HepG2 (cell line): ENCODE data around the gene ZBTB45. TPM values are rescaled to one million over a fixed set of nuclear protein-coding genes. Genes with fewer than 3 reads are reported as not detected.

Source experiments
- ATAD3A ChIP-seq: sonication (generic); formaldehyde crosslinking; IDR thresholded peaks from 2 replicates; pipeline ENCODE4 v1.4.0; 2020; ENCODE audit warnings: missing genetic modification reagents
- EZH2 ChIP-seq: conservative IDR thresholded peaks from 2 replicates; pipeline ENCODE4 v1.6.1; 2012; ENCODE audit warnings: mild to moderate bottlenecking, low read depth, low read length, moderate library complexity
- FOSL1 ChIP-seq: sonication (generic); formaldehyde crosslinking; IDR thresholded peaks from 2 replicates; pipeline ENCODE4 v1.9.0; 2021; ENCODE audit warnings: missing genetic modification reagents, borderline replicate concordance
- FOXC1 ChIP-seq: sonication (generic); formaldehyde crosslinking; IDR thresholded peaks from 2 replicates; pipeline ENCODE4 v1.8.0; 2022; ENCODE audit warnings: mild to moderate bottlenecking, missing genetic modification reagents, borderline replicate concordance
- KDM1A ChIP-seq: IDR thresholded peaks from 2 replicates; pipeline ENCODE4 v1.6.1; 2016; ENCODE audit warnings: missing compliant biosample characterization
- KDM3A ChIP-seq: IDR thresholded peaks from 2 replicates; pipeline ENCODE4 v1.6.1; 2018; ENCODE audit warnings: low read depth, missing compliant biosample characterization
- KDM5A ChIP-seq: fragments of 200-600 bp; sonication (generic); IDR thresholded peaks from 2 replicates; pipeline ENCODE4 v1.7.0; 2018; ENCODE audit warnings: antibody characterized with exemption, mild to moderate bottlenecking, low read length, borderline replicate concordance
- KLF13 ChIP-seq: sonication (generic); formaldehyde crosslinking; IDR thresholded peaks from 2 replicates; pipeline ENCODE4 v1.4.0; 2020; ENCODE audit warnings: mild to moderate bottlenecking, missing genetic modification reagents
- KLF16 ChIP-seq, 2 experiments: sonication (generic) in 1 of 2; formaldehyde crosslinking in 1 of 2; IDR thresholded peaks; 2 replicates each; pipeline versions ENCODE4 v1.6.1 to v1.8.0; 2016 to 2023; ENCODE audit warnings: missing genetic modification reagents in 2 of 2, missing compliant biosample characterization in 1 of 2
- MEIS2 ChIP-seq: sonication (generic); formaldehyde crosslinking; IDR thresholded peaks from 2 replicates; pipeline ENCODE4 v1.9.0; 2021; ENCODE audit warnings: mild to moderate bottlenecking, missing genetic modification reagents
- MXD4 ChIP-seq: IDR thresholded peaks from 2 replicates; pipeline ENCODE4 v1.6.1; 2016; ENCODE audit warnings: mild to moderate bottlenecking, missing biosample characterization, missing genetic modification reagents
- MYC ChIP-seq: sonication (generic); formaldehyde crosslinking; IDR thresholded peaks from 2 replicates; pipeline ENCODE4 v1.9.0; 2021; ENCODE audit warnings: missing genetic modification reagents, borderline replicate concordance
- NFE2L1 ChIP-seq: sonication (generic); formaldehyde crosslinking; IDR thresholded peaks from 2 replicates; pipeline ENCODE4 v1.4.0; 2020; ENCODE audit warnings: missing genetic modification reagents, mild to moderate bottlenecking, borderline replicate concordance
- NR2C2 ChIP-seq: sonication (generic); formaldehyde crosslinking; IDR thresholded peaks from 2 replicates; pipeline ENCODE4 v1.4.0; 2020; ENCODE audit warnings: missing genetic modification reagents, mild to moderate bottlenecking, moderate library complexity, borderline replicate concordance
- RERE ChIP-seq: IDR thresholded peaks from 2 replicates; pipeline ENCODE4 v1.6.1; 2016; ENCODE audit warnings: low read depth, missing genetic modification reagents, missing compliant biosample characterization
- RFX3 ChIP-seq: IDR thresholded peaks from 2 replicates; pipeline ENCODE4 v1.6.1; 2016; ENCODE audit warnings: missing biosample characterization, missing genetic modification reagents
- TAF15 ChIP-seq: fragments of 200-400 bp; formaldehyde crosslinking; IDR thresholded peaks from one replicate; pipeline ENCODE4 v1.6.1; 2018; ENCODE audit warnings: mild to moderate bottlenecking, low read depth, low read length; ENCODE audit not compliant: poor library complexity, severe bottlenecking
- TFDP2 ChIP-seq: sonication (generic); formaldehyde crosslinking; IDR thresholded peaks from 2 replicates; pipeline ENCODE4 v1.4.0; 2020; ENCODE audit warnings: missing genetic modification reagents
- XRCC5 ChIP-seq: fragments of 200-400 bp; formaldehyde crosslinking; optimal IDR thresholded peaks from 2 replicates; pipeline ENCODE3; 2017; ENCODE audit warnings: mild to moderate bottlenecking, low read length
- ZFP37 ChIP-seq: sonication (generic); formaldehyde crosslinking; IDR thresholded peaks from 2 replicates; pipeline ENCODE4 v1.4.0; 2020; ENCODE audit warnings: missing genetic modification reagents, borderline replicate concordance
- ZMYM3 ChIP-seq: sonication (generic); formaldehyde crosslinking; IDR thresholded peaks from 2 replicates; pipeline ENCODE4 v1.5.1; 2020; ENCODE audit warnings: mild to moderate bottlenecking, missing genetic modification reagents
- ZNF644 ChIP-seq: IDR thresholded peaks from 2 replicates; pipeline ENCODE4 v1.6.1; 2016; ENCODE audit warnings: low read depth
- ZNF672 ChIP-seq: sonication (generic); formaldehyde crosslinking; IDR thresholded peaks from 2 replicates; pipeline ENCODE4 v1.8.1; 2022; ENCODE audit warnings: missing genetic modification reagents
- ZNF772 ChIP-seq: sonication (generic); formaldehyde crosslinking; IDR thresholded peaks from 2 replicates; pipeline ENCODE4 v1.5.0; 2020; ENCODE audit warnings: mild to moderate bottlenecking, missing genetic modification reagents
- ZNF781 ChIP-seq: sonication (generic); formaldehyde crosslinking; IDR thresholded peaks from 2 replicates; pipeline ENCODE4 v1.5.1; 2020; ENCODE audit warnings: borderline replicate concordance, mild to moderate bottlenecking, missing genetic modification reagents; ENCODE audit errors: not compliant biosample characterization
- polyA plus RNA-seq, 8 experiments: library from polyadenylated mRNA; depleted of rRNA in 3 of 8; stranded (reverse) in 7 of 8; unstranded in 1 of 8; fragments of >200 nt; fragmentation: Illumina TruSeq in 4 of 8; extraction: Trizol in 4 of 8; gene quantifications; 2 replicates each; pipeline versions ENCODE4 v1.2.1 to v1.2.3, GENCODE V29; 2011 to 2016; ENCODE audit warnings: low read depth in 4 of 8, missing spikeins in 1 of 8, mixed read lengths in 1 of 8; ENCODE audit not compliant: insufficient read depth in 1 of 8
- total RNA-seq, 5 experiments: library from RNA; depleted of rRNA; stranded (reverse); fragments of >200 nt; fragmentation: Illumina TruSeq; extraction: Trizol; gene quantifications; 2 replicates each; pipeline ENCODE4 v1.2.3, GENCODE V29; 2016; ENCODE audit warnings: low read depth in 1 of 5

The ZBTB45 gene
- total and polyA plus RNA-seq, 2 of the 13 experiments (the other 11 are each of a cell fraction or from before 2014, with no cell fraction given) = 3.0 to 3.7 TPM

GRCh38 chr19:58466760-58467589 lies 52.6 kb downstream of the ZBTB45 start, which contains the start of gene ZNF324 (continued):
- TF ChIP-seq ZFP37 (CRISPR knock-in tag) (no peak), ZMYM3 (no peak), FOSL1 (CRISPR knock-in tag) (no peak), RFX3 (CRISPR knock-in tag) (peak; percentile 96), RERE (CRISPR knock-in tag) (0 out of 2 replicates have a peak, but pooled peaks have one; percentile 22), ZNF781 (CRISPR knock-in tag) (no peak), KDM1A (no peak), ZNF672 (CRISPR knock-in tag) (no peak), NR2C2 (CRISPR knock-in tag) (peak; percentile 78), KDM3A (CRISPR knock-in tag) (peak; percentile 46; the same call in 1 of the 2 replicates), MEIS2 (CRISPR knock-in tag) (peak; percentile 23; the same call in 1 of the 2 replicates), ATAD3A (no peak), NFE2L1 (CRISPR knock-in tag) (no peak), TAF15 (peak; percentile 56), MYC (CRISPR knock-in tag) (no peak), TFDP2 (peak; percentile 85), KDM5A (peak; percentile 50; the same call in 1 of the 2 replicates), XRCC5 (peak; percentile 39), ZNF772 (CRISPR knock-in tag) (peak; percentile 82; the same call in 1 of the 2 replicates), EZH2 (no peak), MXD4 (CRISPR knock-in tag) (peak; percentile 54; the same call in 1 of the 2 replicates), ZNF644 (CRISPR knock-in tag) (no peak), KLF16 (CRISPR knock-in tag; IDR thresholded peaks at IDR 0.05) (no peak; a peak in 1 of 4 replicates), KLF13 (CRISPR knock-in tag) (no peak), FOXC1 (CRISPR knock-in tag) (peak; percentile 40; the same call in 1 of the 2 replicates)
